Osteoblast (primary cell): ENCODE data around the gene TOB1. TPM values are rescaled to one million over a fixed set of nuclear protein-coding genes. Genes with fewer than 3 reads are reported as not detected.
A peak's percentile ranks its signal among the peaks of the same experiment; 100 is the strongest.

Experiments
- DNase-seq: peaks from one replicate; pipeline ENCODE4 v3.0.0; 2011; ENCODE audit warnings: low spot score, mixed read lengths; ENCODE audit not compliant: insufficient read length; ENCODE audit errors: missing footprints
- H2AFZ ChIP-seq: 2 replicates; pipeline ENCODE4 v1.6.0; 2011; ENCODE audit warnings: mild to moderate bottlenecking, low read length
- H3K27ac ChIP-seq: 2 replicates; pipeline ENCODE4 v1.5.1; 2011; ENCODE audit warnings: mild to moderate bottlenecking, low read depth, low read length, moderate library complexity
- H3K27me3 ChIP-seq: 2 replicates; pipeline ENCODE4 v1.6.0; 2012; ENCODE audit warnings: mild to moderate bottlenecking, control low read depth, inconsistent platforms, low read length, moderate library complexity; ENCODE audit not compliant: insufficient read depth
- H3K36me3 ChIP-seq: 2 replicates; pipeline ENCODE4 v1.5.1; 2011; ENCODE audit warnings: mild to moderate bottlenecking, low read length, control low read depth, moderate library complexity; ENCODE audit not compliant: insufficient read depth
- H3K4me1 ChIP-seq: 2 replicates; pipeline ENCODE4 v1.5.1; 2011; ENCODE audit warnings: mild to moderate bottlenecking, low read length, control low read depth, moderate library complexity; ENCODE audit not compliant: insufficient read depth
- H3K4me2 ChIP-seq: 2 replicates; pipeline ENCODE4 v1.6.0; 2011; ENCODE audit warnings: mild to moderate bottlenecking, low read length; ENCODE audit not compliant: insufficient read depth
- H3K4me3 ChIP-seq: fragments of 200-600 bp; sonication (generic); 3 replicates; pipeline ENCODE4 v1.5.1; 2012; ENCODE audit warnings: mild to moderate bottlenecking, low read length, inconsistent platforms; ENCODE audit not compliant: insufficient read depth
- H3K79me2 ChIP-seq: 2 replicates; pipeline ENCODE4 v1.6.0; 2012; ENCODE audit warnings: mild to moderate bottlenecking, low read length, control low read depth, inconsistent platforms; ENCODE audit not compliant: insufficient read depth
- H3K9me3 ChIP-seq: 2 replicates; pipeline ENCODE4 v1.5.1; 2011; ENCODE audit warnings: low read depth, low read length, control low read depth
- H4K20me1 ChIP-seq: 2 replicates; pipeline ENCODE4 v1.6.0; 2012; ENCODE audit warnings: mild to moderate bottlenecking, low read length, control low read depth; ENCODE audit not compliant: insufficient read depth
- total RNA-seq: library from RNA; depleted of rRNA; stranded (reverse); fragments of >200 nt; gene quantifications from 2 replicates; pipeline ENCODE4 v1.2.3, GENCODE V29; 2012
- TF ChIP-seq, protein P1 (sequence below): IDR thresholded peaks from 2 replicates; pipeline ENCODE4 v1.5.1; 2011; ENCODE audit warnings: mild to moderate bottlenecking, low read depth, low read length, moderate library complexity; ENCODE audit errors: extremely low read depth

The TOB1 gene
- total RNA-seq, 1 donor, result 18.8 TPM

DNA sequence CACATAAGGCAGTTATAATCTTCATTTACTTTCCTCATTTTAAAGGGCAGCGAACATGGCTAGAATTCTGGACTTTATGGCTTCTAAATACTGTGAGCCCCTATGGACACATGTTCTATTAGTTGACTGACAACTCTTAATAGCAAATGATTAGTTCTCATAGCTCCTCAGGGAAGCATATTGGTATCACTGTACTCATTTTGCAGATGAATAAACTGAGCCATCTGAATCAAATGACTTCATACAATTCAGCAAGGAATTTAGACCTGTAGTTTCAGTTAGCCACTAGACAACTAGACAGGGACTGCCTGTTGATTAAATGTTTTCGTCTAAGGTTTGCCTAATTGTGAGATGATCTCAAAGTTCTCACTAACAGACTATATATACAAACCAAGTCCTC is 9.7 kb downstream of the TOB1 start:
- H3K9me3 ChIP-seq, result no peaks in the 10 kb centered on the region
- H3K4me3 ChIP-seq, result no peak overlapping the region
- no peak for DNase-seq
- no peaks in the 10 kb centered on the region for H3K27me3 ChIP-seq
- H3K4me1 ChIP-seq, result peaks cover 5% of the 10 kb centered on the region
- H2AFZ ChIP-seq, result no peak overlapping the region
- H3K79me2 ChIP-seq, result no peaks in the 10 kb centered on the region
- TF ChIP-seq, protein P1, sequence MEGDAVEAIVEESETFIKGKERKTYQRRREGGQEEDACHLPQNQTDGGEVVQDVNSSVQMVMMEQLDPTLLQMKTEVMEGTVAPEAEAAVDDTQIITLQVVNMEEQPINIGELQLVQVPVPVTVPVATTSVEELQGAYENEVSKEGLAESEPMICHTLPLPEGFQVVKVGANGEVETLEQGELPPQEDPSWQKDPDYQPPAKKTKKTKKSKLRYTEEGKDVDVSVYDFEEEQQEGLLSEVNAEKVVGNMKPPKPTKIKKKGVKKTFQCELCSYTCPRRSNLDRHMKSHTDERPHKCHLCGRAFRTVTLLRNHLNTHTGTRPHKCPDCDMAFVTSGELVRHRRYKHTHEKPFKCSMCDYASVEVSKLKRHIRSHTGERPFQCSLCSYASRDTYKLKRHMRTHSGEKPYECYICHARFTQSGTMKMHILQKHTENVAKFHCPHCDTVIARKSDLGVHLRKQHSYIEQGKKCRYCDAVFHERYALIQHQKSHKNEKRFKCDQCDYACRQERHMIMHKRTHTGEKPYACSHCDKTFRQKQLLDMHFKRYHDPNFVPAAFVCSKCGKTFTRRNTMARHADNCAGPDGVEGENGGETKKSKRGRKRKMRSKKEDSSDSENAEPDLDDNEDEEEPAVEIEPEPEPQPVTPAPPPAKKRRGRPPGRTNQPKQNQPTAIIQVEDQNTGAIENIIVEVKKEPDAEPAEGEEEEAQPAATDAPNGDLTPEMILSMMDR, result no peak
- H4K20me1 ChIP-seq, result no peaks in the 10 kb centered on the region
- no peak overlapping the region for H3K27ac ChIP-seq
- no peak overlapping the region for H3K4me2 ChIP-seq
- peaks cover under 1% of the 10 kb centered on the region for H3K36me3 ChIP-seq

DNA sequence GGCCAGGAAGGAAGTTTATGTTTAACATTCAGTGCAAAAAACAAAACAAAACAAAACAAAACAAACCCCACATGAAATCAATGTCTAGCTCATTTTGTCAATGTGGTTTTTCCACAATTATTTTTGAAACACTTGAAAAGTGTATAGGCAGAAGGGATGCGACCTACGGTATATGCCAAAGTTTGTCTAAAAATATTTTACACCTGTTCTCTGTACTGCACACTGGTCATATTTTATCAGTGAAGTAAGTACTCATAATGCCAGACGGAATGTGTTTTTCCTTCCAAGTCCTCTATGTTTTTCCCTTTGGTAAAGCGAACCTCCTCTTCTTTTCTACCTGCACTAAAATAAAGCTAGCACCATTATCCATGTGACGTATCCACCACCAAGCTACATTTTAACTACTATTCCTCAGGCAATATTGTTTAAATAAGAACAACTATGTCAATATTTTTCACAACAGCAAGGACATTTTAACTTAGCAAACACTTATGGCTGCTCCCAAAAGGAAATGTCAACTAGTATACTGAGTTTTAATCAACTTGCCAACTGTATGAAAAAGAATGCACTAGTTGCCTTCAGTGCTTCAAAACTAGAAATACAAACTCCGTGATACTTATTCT is 10.3 kb downstream of the TOB1 start:
- Histone ChIP-seq H3K27me3 (no peaks in the 10 kb centered on the region), H3K9me3 (no peaks in the 10 kb centered on the region), H3K79me2 (no peaks in the 10 kb centered on the region), H3K4me1 (peaks cover 5% of the 10 kb centered on the region), H2AFZ (no peak overlapping the region), H3K4me3 (no peak overlapping the region), H3K36me3 (no peaks in the 10 kb centered on the region), H3K27ac (no peak overlapping the region), H4K20me1 (no peaks in the 10 kb centered on the region), H3K4me2 (no peak overlapping the region)
- no peak for DNase-seq
- TF ChIP-seq, protein P1, result no peak

DNA sequence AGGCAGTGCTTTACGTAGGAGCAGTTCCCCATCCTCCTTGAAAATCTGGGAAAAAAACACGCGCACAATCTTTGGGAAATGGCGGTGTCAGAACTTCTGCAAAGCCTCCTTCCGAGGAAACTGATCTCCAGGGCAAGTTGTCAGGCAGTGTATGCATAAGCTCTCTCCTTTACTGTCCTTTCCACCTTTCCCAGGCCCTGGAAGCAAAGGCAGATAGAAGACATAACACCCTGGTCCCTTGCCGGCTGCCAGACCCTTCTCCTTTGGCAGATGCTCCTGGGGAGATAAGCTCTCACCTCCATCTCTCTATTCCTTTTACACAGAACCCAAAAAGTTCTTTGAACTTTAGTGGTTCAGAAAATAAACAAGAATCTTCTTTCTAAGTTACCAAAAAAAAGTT is 12.4 kb downstream of the TOB1 start:
- Histone ChIP-seq H3K27ac (no peak overlapping the region), H4K20me1 (no peaks in the 10 kb centered on the region), H3K27me3 (no peaks in the 10 kb centered on the region), H3K36me3 (no peaks in the 10 kb centered on the region), H3K4me1 (peaks cover 5% of the 10 kb centered on the region), H2AFZ (no peak overlapping the region), H3K4me2 (no peak overlapping the region), H3K9me3 (no peaks in the 10 kb centered on the region), H3K4me3 (no peak overlapping the region), H3K79me2 (no peaks in the 10 kb centered on the region)
- TF ChIP-seq, protein P1, result no peak
- DNase-seq, result no peak

DNA sequence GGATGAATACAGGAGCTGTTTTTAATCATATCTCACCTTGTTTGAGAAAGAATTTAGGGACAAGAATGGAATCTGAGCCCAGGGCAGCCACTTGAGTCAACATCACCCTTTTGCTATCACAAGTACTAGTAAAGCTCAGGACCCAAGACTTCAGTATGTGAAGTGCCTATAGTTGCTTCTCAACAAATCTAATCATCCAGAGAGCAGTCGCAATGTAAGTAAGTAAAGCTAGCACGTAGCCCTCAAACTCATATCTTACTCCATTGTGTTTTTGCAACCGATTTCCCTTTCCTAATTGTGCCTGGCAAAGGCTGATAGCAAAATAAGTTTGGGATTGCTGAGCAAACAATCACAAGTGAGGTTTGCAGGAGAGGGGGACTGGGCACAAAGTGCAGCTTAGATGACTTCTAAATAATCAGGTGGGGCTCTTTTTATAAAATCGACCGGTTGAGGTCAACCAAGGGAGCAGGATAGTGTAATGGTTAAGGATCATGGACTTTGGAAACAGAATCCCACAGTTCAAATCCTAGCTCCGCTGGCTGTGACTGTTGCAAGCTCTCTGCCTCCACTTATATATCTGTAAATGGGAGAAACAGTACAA is 13.0 kb downstream of the TOB1 start:
- Histone ChIP-seq H3K4me3 (no peak overlapping the region), H4K20me1 (no peaks in the 10 kb centered on the region), H2AFZ (peak overlapping the region; percentile 66), H3K4me2 (no peak overlapping the region), H3K4me1 (peaks cover 5% of the 10 kb centered on the region), H3K79me2 (no peaks in the 10 kb centered on the region), H3K27ac (no peak overlapping the region), H3K27me3 (no peaks in the 10 kb centered on the region), H3K9me3 (no peaks in the 10 kb centered on the region), H3K36me3 (no peaks in the 10 kb centered on the region)
- TF ChIP-seq, protein P1, result no peak
- DNase-seq, result no peak
